GM18526 (cell line): ENCODE results near the gene GPN2.
A peak's percentile ranks its signal among the peaks of the same experiment; 100 is the strongest.

ENCODE experiments used
- POLR2A ChIP-seq: IDR thresholded peaks from 3 replicates; pipeline ENCODE4 v1.6.1; 2011; ENCODE audit not compliant: insufficient read length; ENCODE audit errors: extremely low read depth

The GPN2 gene

DNA sequence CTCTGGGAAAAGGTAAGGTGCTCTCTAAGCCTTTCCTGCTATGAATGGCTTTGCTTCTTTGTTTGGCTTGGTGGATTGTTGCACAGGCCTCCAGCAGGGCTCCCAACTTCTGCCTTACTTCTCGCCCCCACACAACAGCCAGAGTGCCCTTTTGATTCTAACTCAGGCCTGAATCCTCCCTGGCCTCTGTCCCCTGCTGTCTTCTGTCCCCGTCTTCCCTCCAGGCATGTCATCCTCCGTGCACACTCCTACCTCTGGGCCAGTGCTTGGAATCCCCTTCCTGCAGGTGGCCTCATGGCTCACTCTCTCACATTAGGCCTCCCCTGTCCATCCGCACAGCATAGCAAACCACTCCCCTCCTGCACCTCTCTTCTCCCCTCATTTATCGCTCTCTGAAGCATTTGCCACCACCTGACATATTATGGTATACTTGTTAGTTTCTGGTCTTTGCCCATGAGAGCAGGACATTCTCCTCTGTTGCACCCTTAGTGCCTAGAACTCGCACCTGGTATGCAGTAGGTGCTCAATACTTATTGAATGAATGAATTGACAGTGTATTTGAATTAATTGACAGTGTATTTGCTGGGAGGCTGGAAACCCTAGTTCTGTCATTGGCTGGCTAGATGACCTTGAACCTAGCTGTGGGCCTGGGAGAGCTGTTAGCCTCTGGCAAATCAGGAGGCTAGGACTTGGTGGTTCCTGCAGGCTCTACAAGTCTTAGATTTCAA is 60.7 kb downstream of the GPN2 start:
- TF ChIP-seq POLR2A = no peak

DNA sequence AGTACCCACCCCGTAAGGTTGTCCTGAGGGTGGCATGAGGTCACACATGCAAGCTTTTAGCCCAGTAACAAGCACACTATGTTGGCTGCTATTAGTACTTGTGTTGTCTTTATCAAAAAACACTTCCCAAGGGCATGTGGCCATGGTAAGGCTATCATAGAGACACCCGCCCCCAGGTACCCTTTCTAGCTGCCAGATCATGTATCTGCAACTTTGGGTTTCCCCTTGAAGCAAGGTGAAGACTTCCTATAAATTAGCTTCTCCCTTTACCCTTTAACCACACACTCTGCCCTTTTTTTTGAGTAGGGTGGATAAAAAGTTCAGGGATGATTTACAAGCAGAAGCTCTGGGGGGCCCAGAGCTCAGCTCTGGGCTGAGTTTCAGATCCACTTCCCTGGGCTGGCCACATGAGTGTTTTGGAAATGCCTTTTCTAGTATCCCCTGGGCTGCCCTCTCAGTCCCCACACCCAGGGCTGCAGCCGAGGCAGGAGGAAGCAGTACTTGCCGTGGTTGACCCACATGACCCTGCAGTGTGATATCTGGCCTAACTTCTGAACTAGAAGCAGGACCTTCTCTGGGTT is 61.6 kb downstream of the GPN2 start:
- TF ChIP-seq POLR2A = no peak

DNA sequence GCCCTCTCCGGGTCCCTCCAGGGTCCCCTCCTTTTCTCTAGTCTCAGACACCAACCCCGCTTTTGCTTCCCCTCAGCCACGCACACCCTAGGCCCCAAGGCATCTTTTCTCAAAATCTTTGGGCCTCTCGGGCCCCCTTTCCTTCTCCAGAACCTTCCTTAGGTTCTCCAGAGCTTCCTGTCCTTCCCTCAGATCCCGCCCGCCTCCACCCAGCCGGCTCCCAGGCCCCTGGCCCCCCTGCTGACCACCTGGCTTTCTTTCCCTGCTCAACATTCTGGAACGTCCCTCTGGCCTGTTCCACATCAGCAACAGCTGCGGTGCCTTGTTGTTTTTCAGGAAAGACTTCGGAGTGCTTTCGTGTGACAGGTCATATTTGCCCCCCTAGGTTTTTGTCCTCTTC is 62.4 kb downstream of the GPN2 start:
- no peak for TF ChIP-seq POLR2A

DNA sequence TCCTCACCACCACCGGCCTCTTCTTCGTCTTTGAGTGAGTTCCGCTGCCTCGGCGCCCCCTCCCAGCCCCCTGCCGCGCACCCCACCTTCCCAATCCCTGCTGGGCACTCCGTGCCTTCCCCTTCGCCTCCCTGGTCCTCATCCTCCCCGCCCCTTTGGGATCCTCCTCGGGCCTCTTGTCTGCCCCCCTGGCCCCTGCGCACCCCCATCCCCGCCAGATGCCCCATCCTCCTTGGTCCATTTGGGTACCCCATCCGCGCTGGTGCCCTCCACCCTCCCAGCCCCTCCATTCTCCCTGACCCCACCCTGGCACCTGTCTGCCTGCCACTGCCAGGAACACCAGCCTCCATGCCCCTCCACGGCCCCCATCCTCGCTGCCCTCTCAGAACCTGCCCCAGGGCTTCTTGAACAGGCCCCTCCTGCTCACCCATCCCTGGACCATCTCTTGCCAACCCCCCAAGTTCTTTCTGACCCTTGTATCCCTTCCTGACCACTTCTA is 62.9 kb downstream of the GPN2 start:
- no peak for TF ChIP-seq POLR2A

DNA sequence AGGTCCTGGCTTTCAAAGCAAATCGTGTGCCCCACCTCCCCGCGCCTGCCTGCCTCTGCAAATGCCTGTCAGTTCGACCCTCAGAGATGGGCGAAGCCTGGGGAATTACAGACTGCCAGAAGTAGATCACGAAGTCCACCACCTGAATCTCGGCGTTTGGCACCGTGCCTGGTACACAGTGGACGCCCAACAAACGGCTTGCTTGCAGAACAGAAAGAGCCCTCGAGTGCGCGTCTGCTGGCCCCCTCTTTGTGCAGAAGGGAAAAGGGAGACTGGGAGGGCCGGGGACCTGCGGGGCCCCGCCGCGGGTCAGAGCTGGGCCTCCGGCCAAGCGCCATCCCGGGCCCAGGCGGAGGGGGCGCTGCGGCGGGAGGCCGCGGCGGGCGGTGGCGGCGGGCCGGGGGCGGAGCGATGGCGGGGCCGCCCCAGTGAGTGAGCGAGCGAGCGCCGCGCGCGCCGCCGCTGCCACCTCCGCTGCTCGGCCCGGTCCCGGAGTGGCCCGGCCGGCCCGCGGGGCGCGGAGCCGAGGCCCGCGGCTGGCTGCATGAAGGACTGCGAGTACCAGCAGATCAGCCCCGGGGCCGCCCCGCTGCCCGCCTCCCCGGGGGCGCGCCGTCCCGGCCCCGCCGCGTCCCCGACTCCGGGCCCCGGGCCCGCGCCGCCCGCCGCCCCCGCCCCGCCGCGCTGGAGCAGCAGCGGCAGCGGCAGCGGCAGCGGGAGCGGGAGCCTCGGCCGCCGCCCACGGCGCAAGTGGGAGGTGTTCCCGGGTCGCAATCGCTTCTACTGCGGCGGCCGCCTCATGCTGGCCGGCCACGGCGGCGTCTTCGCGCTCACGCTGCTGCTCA is 63.6 kb downstream of the GPN2 start, which contains the start of gene ZDHHC18:
TSS of gene ZDHHC18 (plus strand) at position 428 of the 845 bp plus-strand sequence. CDS start at position 545, 117 bp downstream.
- TF ChIP-seq POLR2A = peak; percentile 77
